Osteocyte (in vitro differentiated cells): ENCODE measurements around the gene STRN3. TPM values are rescaled to one million over a fixed set of nuclear protein-coding genes. Genes with fewer than 3 reads are reported as not detected.
"Not testable (repeated sequence)": the region's sequence is repeated elsewhere in the genome, so short reads cannot be mapped to it uniquely, and the experiment has no call there.

Experiments used
- DNase-seq: peaks from one replicate; pipeline ENCODE4 v3.0.0; 2021; ENCODE audit warnings: mixed read lengths; ENCODE audit not compliant: unreplicated experiment; ENCODE audit errors: extremely low spot score
- H3K27ac Mint-ChIP-seq: one replicate; pipeline ENCODE4 v1.8.0; 2021; ENCODE audit warnings: mild to moderate bottlenecking, mixed read lengths; ENCODE audit not compliant: unreplicated experiment
- H3K27me3 Mint-ChIP-seq: one replicate; pipeline ENCODE4 v1.8.0; 2021; ENCODE audit warnings: mixed read lengths; ENCODE audit not compliant: unreplicated experiment
- H3K36me3 Mint-ChIP-seq: one replicate; pipeline ENCODE4 v1.8.0; 2021; ENCODE audit warnings: mixed read lengths; ENCODE audit not compliant: unreplicated experiment
- H3K4me1 Mint-ChIP-seq: one replicate; pipeline ENCODE4 v1.8.0; 2021; ENCODE audit warnings: mixed read lengths; ENCODE audit not compliant: unreplicated experiment
- H3K4me3 Mint-ChIP-seq: one replicate; pipeline ENCODE4 v1.8.0; 2021; ENCODE audit warnings: mild to moderate bottlenecking, moderate library complexity, mixed read lengths; ENCODE audit not compliant: unreplicated experiment
- H3K9me3 Mint-ChIP-seq: one replicate; pipeline ENCODE4 v1.8.0; 2021; ENCODE audit warnings: mixed read lengths; ENCODE audit not compliant: unreplicated experiment
- CTCF ChIP-seq: fragments of 200-600 bp; sonication (generic); IDR thresholded peaks from 2 replicates; pipeline ENCODE4 v1.5.0; 2021; ENCODE audit warnings: antibody characterized with exemption, mild to moderate bottlenecking, moderate library complexity
- total RNA-seq: library from RNA; stranded (reverse); gene quantifications from 2 replicates; pipeline ENCODE4 v1.2.1, GENCODE V29; 2021

Gene STRN3
- total RNA-seq, 1 donor from 2014 or later: 38.7 TPM

- Mint-ChIP-seq H3K9me3 (no peaks in the 10 kb centered on the region), H3K4me1 (no peaks in the 10 kb centered on the region), H3K27me3 (no peaks in the 10 kb centered on the region), H3K4me3 (no peak overlapping the region), H3K27ac (no peak overlapping the region), H3K36me3 (peaks cover 24% of the 10 kb centered on the region)
- no peak for DNase-seq
- no peak for TF ChIP-seq CTCF
These were observed 118.5 kb downstream of the STRN3 start for GRCh38 chr14:30907659-30908057.

GRCh38 chr14:30906752-30907658 is 119.2 kb downstream of the STRN3 start:
- Mint-ChIP-seq H3K4me1 (no peaks in the 10 kb centered on the region), H3K27me3 (no peaks in the 10 kb centered on the region), H3K4me3 (no peak overlapping the region), H3K27ac (no peak overlapping the region), H3K9me3 (no peaks in the 10 kb centered on the region), H3K36me3 (peaks cover 30% of the 10 kb centered on the region)
- TF ChIP-seq CTCF: peak; percentile 60
- DNase-seq: no peak

- TF ChIP-seq CTCF: no peak
- Mint-ChIP-seq H3K36me3 (peaks cover 35% of the 10 kb centered on the region), H3K4me1 (no peaks in the 10 kb centered on the region), H3K9me3 (no peaks in the 10 kb centered on the region), H3K4me3 (no peak overlapping the region), H3K27me3 (no peaks in the 10 kb centered on the region), H3K27ac (no peak overlapping the region)
- no peak for DNase-seq
These were observed 122.7 kb downstream of the STRN3 start for GRCh38 chr14:30903285-30904124.

- H3K27ac Mint-ChIP-seq, DNase-seq, H3K27me3 Mint-ChIP-seq, H3K4me1 Mint-ChIP-seq, H3K4me3 Mint-ChIP-seq, H3K9me3 Mint-ChIP-seq: not testable (repeated sequence)
- H3K36me3 Mint-ChIP-seq: peaks cover 40% of the 10 kb centered on the region
These were observed 129.1 kb downstream of the STRN3 start for GRCh38 chr14:30897121-30897520.

GRCh38 chr14:30896435-30896834 is 129.7 kb downstream of the STRN3 start:
- DNase-seq: no peak
- H3K36me3 Mint-ChIP-seq: peaks cover 39% of the 10 kb centered on the region
- H3K27me3 Mint-ChIP-seq: no peaks in the 10 kb centered on the region
- peaks cover 3% of the 10 kb centered on the region for H3K4me1 Mint-ChIP-seq
- H3K9me3 Mint-ChIP-seq: no peaks in the 10 kb centered on the region
- H3K27ac Mint-ChIP-seq: no peak overlapping the region
- no peak for TF ChIP-seq CTCF
- H3K4me3 Mint-ChIP-seq: no peak overlapping the region
